ENCODE measurements around the gene TRMT1.
"Not testable (repeated sequence)": the region's sequence is repeated elsewhere in the genome, so short reads cannot be mapped to it uniquely, and the experiment has no call there.

The TRMT1 gene

GRCh38 chr19:13150187-13150930, 33.8 kb upstream of the TRMT1 start, which contains the start of the genes IER2 and STX10:
IER2 (plus strand) TSS chr19:13150411; CDS start chr19:13153187, 2,776 bp downstream.
STX10 (minus strand) TSS chr19:13150375; CDS start chr19:13150173, 202 bp downstream.
- peak; percentile 84 to 86 for DNase-seq (ENCODE audit: low read depth in 2 of 2)

- DNase-seq (ENCODE audit: low read depth in 2 of 2): no peak
These were observed 33.2 kb upstream of the TRMT1 start for GRCh38 chr19:13149628-13150186.

- not testable (repeated sequence) for DNase-seq (ENCODE audit: low read depth in 2 of 2)
These were observed 32.7 kb upstream of the TRMT1 start for GRCh38 chr19:13149173-13149627.

GRCh38 chr19:13146763-13147563, 30.4 kb upstream of the TRMT1 start:
- no peak for DNase-seq (ENCODE audit: low read depth in 2 of 2)

- DNase-seq (ENCODE audit: low read depth in 2 of 2): no peak
These were observed 23.2 kb upstream of the TRMT1 start for GRCh38 chr19:13139633-13140311.

GRCh38 chr19:13138916-13139198, 22.3 kb upstream of the TRMT1 start:
- DNase-seq (ENCODE audit: low read depth in 2 of 2): no peak

GRCh38 chr19:13138171-13138915, 21.8 kb upstream of the TRMT1 start:
- DNase-seq (ENCODE audit: low read depth in 2 of 2): no peak

- DNase-seq (ENCODE audit: low read depth in 2 of 2): no peak
These were observed 20.8 kb upstream of the TRMT1 start for GRCh38 chr19:13137290-13137794.

- DNase-seq (ENCODE audit: low read depth in 2 of 2): no peak
These were observed 18.8 kb upstream of the TRMT1 start for GRCh38 chr19:13135068-13136062.

- DNase-seq (ENCODE audit: low read depth in 2 of 2): no peak
These were observed 18.1 kb upstream of the TRMT1 start for GRCh38 chr19:13134626-13135025.

GRCh38 chr19:13133241-13133870, 16.8 kb upstream of the TRMT1 start:
- DNase-seq (ENCODE audit: low read depth in 2 of 2): no peak

- no peak for DNase-seq (ENCODE audit: low read depth in 2 of 2)
These were observed 16.1 kb upstream of the TRMT1 start for GRCh38 chr19:13132471-13133180.

- DNase-seq (ENCODE audit: low read depth in 2 of 2): no peak
These were observed 14.4 kb upstream of the TRMT1 start for GRCh38 chr19:13130886-13131490.

- DNase-seq (ENCODE audit: low read depth in 2 of 2): no peak
These were observed 12.8 kb upstream of the TRMT1 start for GRCh38 chr19:13129384-13129783.

GRCh38 chr19:13128583-13128982, 12.0 kb upstream of the TRMT1 start:
- no peak for DNase-seq (ENCODE audit: low read depth in 2 of 2)

- DNase-seq (ENCODE audit: low read depth in 2 of 2): no peak
These were observed 11.5 kb upstream of the TRMT1 start for GRCh38 chr19:13127811-13128575.

GRCh38 chr19:13127051-13127450, 10.5 kb upstream of the TRMT1 start:
- no peak for DNase-seq (ENCODE audit: low read depth in 2 of 2)
